ENCODE results near the gene DRAP1.

GRCh38 chr11:65870706-65871681 is 48.2 kb upstream of the DRAP1 start:
- no peak for TF ChIP-seq EZH2 (optimal IDR thresholded peaks at IDR 0.05; ENCODE audit: low read depth, low read length)
- TF ChIP-seq, protein P1, sequence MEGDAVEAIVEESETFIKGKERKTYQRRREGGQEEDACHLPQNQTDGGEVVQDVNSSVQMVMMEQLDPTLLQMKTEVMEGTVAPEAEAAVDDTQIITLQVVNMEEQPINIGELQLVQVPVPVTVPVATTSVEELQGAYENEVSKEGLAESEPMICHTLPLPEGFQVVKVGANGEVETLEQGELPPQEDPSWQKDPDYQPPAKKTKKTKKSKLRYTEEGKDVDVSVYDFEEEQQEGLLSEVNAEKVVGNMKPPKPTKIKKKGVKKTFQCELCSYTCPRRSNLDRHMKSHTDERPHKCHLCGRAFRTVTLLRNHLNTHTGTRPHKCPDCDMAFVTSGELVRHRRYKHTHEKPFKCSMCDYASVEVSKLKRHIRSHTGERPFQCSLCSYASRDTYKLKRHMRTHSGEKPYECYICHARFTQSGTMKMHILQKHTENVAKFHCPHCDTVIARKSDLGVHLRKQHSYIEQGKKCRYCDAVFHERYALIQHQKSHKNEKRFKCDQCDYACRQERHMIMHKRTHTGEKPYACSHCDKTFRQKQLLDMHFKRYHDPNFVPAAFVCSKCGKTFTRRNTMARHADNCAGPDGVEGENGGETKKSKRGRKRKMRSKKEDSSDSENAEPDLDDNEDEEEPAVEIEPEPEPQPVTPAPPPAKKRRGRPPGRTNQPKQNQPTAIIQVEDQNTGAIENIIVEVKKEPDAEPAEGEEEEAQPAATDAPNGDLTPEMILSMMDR (IDR thresholded peaks at IDR 0.05; ENCODE audit: low read length) = no peak

All from MM.1S (cell line).